ENCODE measurements around the gene SECTM1.

Gene SECTM1

DNA sequence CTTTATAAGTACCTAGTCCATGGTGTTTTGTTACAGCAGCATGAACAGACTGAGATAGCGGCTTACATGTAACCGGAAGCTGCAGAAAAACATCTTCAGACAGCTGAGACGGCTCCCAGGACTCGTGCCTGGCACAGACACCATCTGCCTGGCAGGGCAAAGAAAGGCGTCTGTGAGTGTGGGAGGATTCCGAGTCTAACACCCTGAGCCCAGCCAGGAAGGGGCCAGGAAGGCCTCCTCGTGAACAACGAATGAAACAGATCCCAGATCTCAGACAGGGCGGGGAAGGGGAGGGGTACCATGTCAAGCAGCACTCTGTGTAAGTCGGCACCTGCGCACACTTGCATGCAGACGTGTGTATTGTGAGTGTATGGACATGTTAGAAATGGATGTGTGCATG lies 55.7 kb downstream of the SECTM1 start:
- Histone ChIP-seq H3K79me2 (ENCODE audit: control insufficient read depth, low read length) (peaks cover 5% of the 10 kb centered on the region), H3K9me3 (ENCODE audit: control insufficient read depth, insufficient read depth, low read length) (no peaks in the 10 kb centered on the region), H3K27ac (ENCODE audit: low read depth, low read length) (no peak overlapping the region), H3K36me3 (ENCODE audit: control insufficient read depth, low read length) (peaks cover 3% of the 10 kb centered on the region; the same call in 1 of the 2 replicates), H3K27me3 (ENCODE audit: control insufficient read depth, low read length) (peaks cover 18% of the 10 kb centered on the region), H3K4me1 (ENCODE audit: control insufficient read depth, low read length) (peaks cover 5% of the 10 kb centered on the region), H3K4me3 (ENCODE audit: low read length) (no peak overlapping the region), H3K9me2 (replicated peaks; ENCODE audit: control insufficient read depth, low read length) (no peaks in the 10 kb centered on the region), H4K20me1 (ENCODE audit: control insufficient read depth, insufficient read depth, low read depth, low read length) (no peaks in the 10 kb centered on the region), H3F3A (ENCODE audit: control insufficient read depth, insufficient read depth) (no peaks in the 10 kb centered on the region), H3K4me2 (ENCODE audit: low read length) (no peak overlapping the region)
- TF ChIP-seq, protein P1, sequence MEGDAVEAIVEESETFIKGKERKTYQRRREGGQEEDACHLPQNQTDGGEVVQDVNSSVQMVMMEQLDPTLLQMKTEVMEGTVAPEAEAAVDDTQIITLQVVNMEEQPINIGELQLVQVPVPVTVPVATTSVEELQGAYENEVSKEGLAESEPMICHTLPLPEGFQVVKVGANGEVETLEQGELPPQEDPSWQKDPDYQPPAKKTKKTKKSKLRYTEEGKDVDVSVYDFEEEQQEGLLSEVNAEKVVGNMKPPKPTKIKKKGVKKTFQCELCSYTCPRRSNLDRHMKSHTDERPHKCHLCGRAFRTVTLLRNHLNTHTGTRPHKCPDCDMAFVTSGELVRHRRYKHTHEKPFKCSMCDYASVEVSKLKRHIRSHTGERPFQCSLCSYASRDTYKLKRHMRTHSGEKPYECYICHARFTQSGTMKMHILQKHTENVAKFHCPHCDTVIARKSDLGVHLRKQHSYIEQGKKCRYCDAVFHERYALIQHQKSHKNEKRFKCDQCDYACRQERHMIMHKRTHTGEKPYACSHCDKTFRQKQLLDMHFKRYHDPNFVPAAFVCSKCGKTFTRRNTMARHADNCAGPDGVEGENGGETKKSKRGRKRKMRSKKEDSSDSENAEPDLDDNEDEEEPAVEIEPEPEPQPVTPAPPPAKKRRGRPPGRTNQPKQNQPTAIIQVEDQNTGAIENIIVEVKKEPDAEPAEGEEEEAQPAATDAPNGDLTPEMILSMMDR (IDR thresholded peaks at IDR 0.05; ENCODE audit: low read depth, low read length, poor library complexity, severe bottlenecking), result no peak
- TF ChIP-seq EZH2phosphoT487 (IDR thresholded peaks at IDR 0.05; ENCODE audit: borderline replicate concordance, low read length), result no peak

GRCh38 chr17:82276938-82277337 lies 56.6 kb downstream of the SECTM1 start:
- no peak overlapping the region for H3K27ac ChIP-seq (ENCODE audit: low read depth, low read length)
- no peaks in the 10 kb centered on the region for H3K9me3 ChIP-seq (ENCODE audit: control insufficient read depth, insufficient read depth, low read length)
- H3K9me2 ChIP-seq (replicated peaks; ENCODE audit: control insufficient read depth, low read length), result no peaks in the 10 kb centered on the region
- H4K20me1 ChIP-seq (ENCODE audit: control insufficient read depth, insufficient read depth, low read depth, low read length), result peaks cover 6% of the 10 kb centered on the region; the same call in 1 of the 2 replicates
- no peaks in the 10 kb centered on the region for H3F3A ChIP-seq (ENCODE audit: control insufficient read depth, insufficient read depth)
- peaks cover 9% of the 10 kb centered on the region for H3K36me3 ChIP-seq (ENCODE audit: control insufficient read depth, low read length)
- peaks cover 18% of the 10 kb centered on the region for H3K27me3 ChIP-seq (ENCODE audit: control insufficient read depth, low read length)
- H3K4me3 ChIP-seq (ENCODE audit: low read length), result no peak overlapping the region
- no peak overlapping the region for H3K4me2 ChIP-seq (ENCODE audit: low read length)
- peaks cover 12% of the 10 kb centered on the region for H3K4me1 ChIP-seq (ENCODE audit: control insufficient read depth, low read length)
- peaks cover 13% of the 10 kb centered on the region for H3K79me2 ChIP-seq (ENCODE audit: control insufficient read depth, low read length)
- TF ChIP-seq EZH2phosphoT487 (IDR thresholded peaks at IDR 0.05; ENCODE audit: borderline replicate concordance, low read length), result no peak
- TF ChIP-seq, protein P1 (IDR thresholded peaks at IDR 0.05; ENCODE audit: low read depth, low read length, poor library complexity, severe bottlenecking), result no peak

DNA sequence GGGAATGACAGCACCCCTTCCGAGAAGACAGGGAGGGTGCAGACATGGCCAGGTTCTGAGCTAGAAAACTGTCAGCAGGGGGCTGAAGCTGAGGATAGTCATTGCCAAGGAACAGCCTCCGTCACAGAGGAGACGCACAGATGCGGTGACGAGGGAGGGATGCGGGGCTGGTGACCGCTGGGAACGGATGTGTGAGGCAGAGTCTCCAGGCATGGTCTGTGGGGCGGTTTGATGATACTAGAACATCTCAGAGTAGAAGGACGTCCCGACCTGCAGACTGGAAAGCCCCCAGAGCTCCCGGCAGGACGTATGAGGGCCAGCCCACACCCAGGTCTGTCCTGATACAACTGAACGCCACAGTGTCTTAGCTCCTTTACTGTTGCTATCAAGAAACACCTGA lies 58.2 kb downstream of the SECTM1 start:
- no peaks in the 10 kb centered on the region for H3K9me3 ChIP-seq (ENCODE audit: control insufficient read depth, insufficient read depth, low read length)
- peaks cover 20% of the 10 kb centered on the region; the same call in 1 of the 2 replicates for H4K20me1 ChIP-seq (ENCODE audit: control insufficient read depth, insufficient read depth, low read depth, low read length)
- H3K4me1 ChIP-seq (ENCODE audit: control insufficient read depth, low read length), result peaks cover 23% of the 10 kb centered on the region
- H3K36me3 ChIP-seq (ENCODE audit: control insufficient read depth, low read length), result peaks cover 25% of the 10 kb centered on the region
- H3K9me2 ChIP-seq (replicated peaks; ENCODE audit: control insufficient read depth, low read length), result no peaks in the 10 kb centered on the region
- no peak overlapping the region for H3K27ac ChIP-seq (ENCODE audit: low read depth, low read length)
- peaks cover 29% of the 10 kb centered on the region for H3K79me2 ChIP-seq (ENCODE audit: control insufficient read depth, low read length)
- no peak for TF ChIP-seq EZH2phosphoT487 (IDR thresholded peaks at IDR 0.05; ENCODE audit: borderline replicate concordance, low read length)
- H3K4me2 ChIP-seq (ENCODE audit: low read length), result no peak overlapping the region
- no peaks in the 10 kb centered on the region for H3F3A ChIP-seq (ENCODE audit: control insufficient read depth, insufficient read depth)
- H3K27me3 ChIP-seq (ENCODE audit: control insufficient read depth, low read length), result peaks cover 18% of the 10 kb centered on the region
- H3K4me3 ChIP-seq (ENCODE audit: low read length), result no peak overlapping the region

GRCh38 chr17:82274134-82275020 lies 59.2 kb downstream of the SECTM1 start:
- no peaks in the 10 kb centered on the region for H3F3A ChIP-seq (ENCODE audit: control insufficient read depth, insufficient read depth)
- H3K79me2 ChIP-seq (ENCODE audit: control insufficient read depth, low read length), result peaks cover 39% of the 10 kb centered on the region
- peak overlapping the region; percentile 93; the same call in 1 of the 2 replicates for H3K4me3 ChIP-seq (ENCODE audit: low read length)
- peaks cover 18% of the 10 kb centered on the region for H3K27me3 ChIP-seq (ENCODE audit: control insufficient read depth, low read length)
- H4K20me1 ChIP-seq (ENCODE audit: control insufficient read depth, insufficient read depth, low read depth, low read length), result peaks cover 28% of the 10 kb centered on the region; the same call in 1 of the 2 replicates
- peaks cover 23% of the 10 kb centered on the region for H3K4me1 ChIP-seq (ENCODE audit: control insufficient read depth, low read length)
- H3K4me2 ChIP-seq (ENCODE audit: low read length), result peak overlapping the region; percentile 87
- H3K27ac ChIP-seq (ENCODE audit: low read depth, low read length), result no peak overlapping the region
- no peaks in the 10 kb centered on the region for H3K9me3 ChIP-seq (ENCODE audit: control insufficient read depth, insufficient read depth, low read length)
- no peaks in the 10 kb centered on the region for H3K9me2 ChIP-seq (replicated peaks; ENCODE audit: control insufficient read depth, low read length)
- H3K36me3 ChIP-seq (ENCODE audit: control insufficient read depth, low read length), result peaks cover 35% of the 10 kb centered on the region
- TF ChIP-seq EZH2phosphoT487 (IDR thresholded peaks at IDR 0.05; ENCODE audit: borderline replicate concordance, low read length), result no peak
- TF ChIP-seq, protein P1 (IDR thresholded peaks at IDR 0.05; ENCODE audit: low read depth, low read length, poor library complexity, severe bottlenecking), result no peak

Measured in DOHH2 (cell line).